ENCODE data around the gene CACNA2D2. TPM values are rescaled to one million over a fixed set of nuclear protein-coding genes. Genes with fewer than 3 reads are reported as not detected.

Gene CACNA2D2
- total RNA-seq, 1 donor, result not detected

GRCh38 chr3:50380405-50381085, 122.9 kb downstream of the CACNA2D2 start:
- Histone ChIP-seq H3K4me1 (ENCODE audit: insufficient read depth, low read length) (no peaks in the 10 kb centered on the region), H3K79me2 (ENCODE audit: insufficient read depth, low read length) (no peaks in the 10 kb centered on the region), H3K4me3 (ENCODE audit: insufficient read depth, low read length) (no peak overlapping the region), H2AFZ (ENCODE audit: low read length) (no peak overlapping the region), H3K36me3 (ENCODE audit: insufficient read depth, low read length) (no peaks in the 10 kb centered on the region), H3K27ac (ENCODE audit: low read depth, low read length) (no peak overlapping the region), H4K20me1 (ENCODE audit: insufficient read depth, low read length) (no peaks in the 10 kb centered on the region), H3K9me3 (ENCODE audit: low read depth, low read length) (no peaks in the 10 kb centered on the region), H3K27me3 (ENCODE audit: insufficient read depth, low read length) (peaks cover 3% of the 10 kb centered on the region), H3K4me2 (ENCODE audit: insufficient read depth, low read length) (no peak overlapping the region)
- TF ChIP-seq, protein P1, sequence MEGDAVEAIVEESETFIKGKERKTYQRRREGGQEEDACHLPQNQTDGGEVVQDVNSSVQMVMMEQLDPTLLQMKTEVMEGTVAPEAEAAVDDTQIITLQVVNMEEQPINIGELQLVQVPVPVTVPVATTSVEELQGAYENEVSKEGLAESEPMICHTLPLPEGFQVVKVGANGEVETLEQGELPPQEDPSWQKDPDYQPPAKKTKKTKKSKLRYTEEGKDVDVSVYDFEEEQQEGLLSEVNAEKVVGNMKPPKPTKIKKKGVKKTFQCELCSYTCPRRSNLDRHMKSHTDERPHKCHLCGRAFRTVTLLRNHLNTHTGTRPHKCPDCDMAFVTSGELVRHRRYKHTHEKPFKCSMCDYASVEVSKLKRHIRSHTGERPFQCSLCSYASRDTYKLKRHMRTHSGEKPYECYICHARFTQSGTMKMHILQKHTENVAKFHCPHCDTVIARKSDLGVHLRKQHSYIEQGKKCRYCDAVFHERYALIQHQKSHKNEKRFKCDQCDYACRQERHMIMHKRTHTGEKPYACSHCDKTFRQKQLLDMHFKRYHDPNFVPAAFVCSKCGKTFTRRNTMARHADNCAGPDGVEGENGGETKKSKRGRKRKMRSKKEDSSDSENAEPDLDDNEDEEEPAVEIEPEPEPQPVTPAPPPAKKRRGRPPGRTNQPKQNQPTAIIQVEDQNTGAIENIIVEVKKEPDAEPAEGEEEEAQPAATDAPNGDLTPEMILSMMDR (IDR thresholded peaks at IDR 0.05; ENCODE audit: extremely low read depth, low read depth, low read length), result no peak
- DNase-seq (ENCODE audit: insufficient read length, low spot score, missing footprints), result no peak

DNA sequence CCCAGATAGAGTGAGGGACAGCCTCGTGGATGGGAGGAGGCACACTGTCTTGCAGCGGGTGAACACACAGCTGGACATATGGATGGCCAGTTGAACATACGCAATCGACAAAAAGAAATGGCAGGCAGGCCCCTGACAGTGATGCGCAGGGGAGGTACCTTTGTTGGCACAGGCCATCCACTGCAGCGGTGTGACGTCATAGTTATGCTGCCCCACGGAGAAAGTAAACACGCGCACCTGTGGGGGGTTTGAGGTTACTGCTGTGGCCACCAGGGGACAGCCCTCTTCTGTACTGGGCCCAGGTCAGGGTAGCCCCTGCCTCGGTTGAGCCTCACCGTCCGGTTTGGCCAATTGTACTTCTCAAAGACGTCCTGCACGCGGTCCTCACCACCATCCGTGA, 124.7 kb downstream of the CACNA2D2 start:
- Histone ChIP-seq H3K4me3 (ENCODE audit: insufficient read depth, low read length) (no peak overlapping the region), H3K36me3 (ENCODE audit: insufficient read depth, low read length) (no peaks in the 10 kb centered on the region), H3K4me1 (ENCODE audit: insufficient read depth, low read length) (no peaks in the 10 kb centered on the region), H3K4me2 (ENCODE audit: insufficient read depth, low read length) (no peak overlapping the region), H3K27ac (ENCODE audit: low read depth, low read length) (no peak overlapping the region), H2AFZ (ENCODE audit: low read length) (no peak overlapping the region), H3K27me3 (ENCODE audit: insufficient read depth, low read length) (peaks cover 3% of the 10 kb centered on the region), H4K20me1 (ENCODE audit: insufficient read depth, low read length) (no peaks in the 10 kb centered on the region), H3K9me3 (ENCODE audit: low read depth, low read length) (no peaks in the 10 kb centered on the region), H3K79me2 (ENCODE audit: insufficient read depth, low read length) (no peaks in the 10 kb centered on the region)
- TF ChIP-seq, protein P1 (IDR thresholded peaks at IDR 0.05; ENCODE audit: extremely low read depth, low read depth, low read length), result no peak
- no peak for DNase-seq (ENCODE audit: insufficient read length, low spot score, missing footprints)

GRCh38 chr3:50378024-50378423, 125.4 kb downstream of the CACNA2D2 start:
- no peaks in the 10 kb centered on the region for H4K20me1 ChIP-seq (ENCODE audit: insufficient read depth, low read length)
- no peak overlapping the region for H3K27ac ChIP-seq (ENCODE audit: low read depth, low read length)
- no peaks in the 10 kb centered on the region for H3K4me1 ChIP-seq (ENCODE audit: insufficient read depth, low read length)
- no peak overlapping the region for H3K4me3 ChIP-seq (ENCODE audit: insufficient read depth, low read length)
- H3K4me2 ChIP-seq (ENCODE audit: insufficient read depth, low read length), result no peak overlapping the region
- DNase-seq (ENCODE audit: insufficient read length, low spot score, missing footprints), result no peak
- H3K27me3 ChIP-seq (ENCODE audit: insufficient read depth, low read length), result peaks cover 3% of the 10 kb centered on the region
- H3K36me3 ChIP-seq (ENCODE audit: insufficient read depth, low read length), result no peaks in the 10 kb centered on the region
- TF ChIP-seq, protein P1 (IDR thresholded peaks at IDR 0.05; ENCODE audit: extremely low read depth, low read depth, low read length), result no peak
- no peaks in the 10 kb centered on the region for H3K9me3 ChIP-seq (ENCODE audit: low read depth, low read length)
- no peaks in the 10 kb centered on the region for H3K79me2 ChIP-seq (ENCODE audit: insufficient read depth, low read length)
- H2AFZ ChIP-seq (ENCODE audit: low read length), result no peak overlapping the region

GRCh38 chr3:50375258-50375931, 128.0 kb downstream of the CACNA2D2 start:
- Histone ChIP-seq H2AFZ (ENCODE audit: low read length) (no peak overlapping the region), H3K27ac (ENCODE audit: low read depth, low read length) (no peak overlapping the region), H3K36me3 (ENCODE audit: insufficient read depth, low read length) (no peaks in the 10 kb centered on the region), H4K20me1 (ENCODE audit: insufficient read depth, low read length) (no peaks in the 10 kb centered on the region), H3K4me1 (ENCODE audit: insufficient read depth, low read length) (no peaks in the 10 kb centered on the region), H3K4me3 (ENCODE audit: insufficient read depth, low read length) (no peak overlapping the region), H3K27me3 (ENCODE audit: insufficient read depth, low read length) (no peaks in the 10 kb centered on the region), H3K9me3 (ENCODE audit: low read depth, low read length) (no peaks in the 10 kb centered on the region), H3K79me2 (ENCODE audit: insufficient read depth, low read length) (no peaks in the 10 kb centered on the region), H3K4me2 (ENCODE audit: insufficient read depth, low read length) (no peak overlapping the region)
- TF ChIP-seq, protein P1 (IDR thresholded peaks at IDR 0.05; ENCODE audit: extremely low read depth, low read depth, low read length), result no peak
- no peak for DNase-seq (ENCODE audit: insufficient read length, low spot score, missing footprints)
